Mammary epithelial cell (primary cell): ENCODE data around the gene EFCAB11.

Experiments
- EZH2 ChIP-seq: IDR thresholded peaks from 2 replicates; pipeline ENCODE4 v1.6.1; 2012; ENCODE audit warnings: low read length, inconsistent platforms, borderline replicate concordance
- TF ChIP-seq, protein P1 (sequence below), 2 donors: IDR thresholded peaks in 1 of 2; conservative IDR thresholded peaks in 1 of 2; 2 replicates each; pipeline ENCODE4 v1.5.1; 2011 to 2012; ENCODE audit warnings: inconsistent platforms in 2 of 2, low read length in 2 of 2, mild to moderate bottlenecking in 2 of 2, control low read depth in 1 of 2, low read depth in 1 of 2; ENCODE audit not compliant: insufficient read depth in 1 of 2; ENCODE audit errors: extremely low read depth in 1 of 2

DNA sequence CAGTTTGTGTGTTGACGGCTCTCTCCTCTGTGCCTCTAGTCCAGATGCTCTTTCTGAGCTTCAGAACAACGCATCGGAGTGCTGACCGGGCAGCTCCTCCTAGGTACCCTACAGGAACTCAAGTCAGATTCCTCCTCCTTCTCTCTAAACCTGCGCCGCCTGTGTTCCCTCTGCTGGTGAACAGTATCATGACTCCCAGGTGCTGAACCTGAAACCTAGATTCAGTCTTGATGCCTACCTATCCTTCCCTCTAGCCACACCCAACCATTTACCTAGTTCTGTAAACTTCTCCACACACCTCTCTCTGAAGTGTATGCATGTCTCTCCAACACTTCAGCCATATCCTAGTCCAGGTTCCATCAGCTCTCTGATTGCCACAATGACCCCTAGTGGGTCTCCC is 112.7 kb downstream of the EFCAB11 start:
- TF ChIP-seq, protein P1, sequence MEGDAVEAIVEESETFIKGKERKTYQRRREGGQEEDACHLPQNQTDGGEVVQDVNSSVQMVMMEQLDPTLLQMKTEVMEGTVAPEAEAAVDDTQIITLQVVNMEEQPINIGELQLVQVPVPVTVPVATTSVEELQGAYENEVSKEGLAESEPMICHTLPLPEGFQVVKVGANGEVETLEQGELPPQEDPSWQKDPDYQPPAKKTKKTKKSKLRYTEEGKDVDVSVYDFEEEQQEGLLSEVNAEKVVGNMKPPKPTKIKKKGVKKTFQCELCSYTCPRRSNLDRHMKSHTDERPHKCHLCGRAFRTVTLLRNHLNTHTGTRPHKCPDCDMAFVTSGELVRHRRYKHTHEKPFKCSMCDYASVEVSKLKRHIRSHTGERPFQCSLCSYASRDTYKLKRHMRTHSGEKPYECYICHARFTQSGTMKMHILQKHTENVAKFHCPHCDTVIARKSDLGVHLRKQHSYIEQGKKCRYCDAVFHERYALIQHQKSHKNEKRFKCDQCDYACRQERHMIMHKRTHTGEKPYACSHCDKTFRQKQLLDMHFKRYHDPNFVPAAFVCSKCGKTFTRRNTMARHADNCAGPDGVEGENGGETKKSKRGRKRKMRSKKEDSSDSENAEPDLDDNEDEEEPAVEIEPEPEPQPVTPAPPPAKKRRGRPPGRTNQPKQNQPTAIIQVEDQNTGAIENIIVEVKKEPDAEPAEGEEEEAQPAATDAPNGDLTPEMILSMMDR (conservative IDR thresholded peaks at IDR 0.05 in 1 of 2, IDR thresholded peaks at IDR 0.05 in 1 of 2; ENCODE audit: extremely low read depth in 1 of 2, insufficient read depth in 1 of 2, low read depth in 1 of 2, low read length in 2 of 2) = no peak
- TF ChIP-seq EZH2 = no peak
